HepG2 (cell line): Measurements from ENCODE around the gene TK1.

ENCODE experiments used
- ARHGAP35 ChIP-seq: sonication (generic); formaldehyde crosslinking; IDR thresholded peaks from 2 replicates; pipeline ENCODE4 v1.9.0; 2022; ENCODE audit warnings: mild to moderate bottlenecking, inconsistent platforms, moderate library complexity, missing genetic modification reagents, borderline replicate concordance
- CBX2 ChIP-seq, 2 experiments: fragments of 200-600 bp in 1 of 2; sonication (generic); formaldehyde crosslinking in 1 of 2; IDR thresholded peaks; 2 replicates each; pipeline versions ENCODE4 v1.7.0 to v1.8.1; 2018 to 2022; ENCODE audit warnings: low read depth in 2 of 2, low read length in 1 of 2, mild to moderate bottlenecking in 1 of 2, missing genetic modification reagents in 1 of 2
- CREB3 ChIP-seq: sonication (generic); formaldehyde crosslinking; IDR thresholded peaks from 2 replicates; pipeline ENCODE4 v1.5.0; 2020; ENCODE audit warnings: missing genetic modification reagents
- CTCF ChIP-seq: sonication (generic); formaldehyde crosslinking; IDR thresholded peaks from 2 replicates; pipeline ENCODE4 v1.5.0; 2020; ENCODE audit warnings: mild to moderate bottlenecking, missing genetic modification reagents, moderate library complexity
- FOXP1 ChIP-seq, 2 experiments: fragments of 450-650 bp in 1 of 2; IDR thresholded peaks; 2 replicates each; pipeline ENCODE4 v1.6.1; 2017 to 2018; ENCODE audit warnings: antibody characterized with exemption in 1 of 2
- KAT7 ChIP-seq: IDR thresholded peaks from 2 replicates; pipeline ENCODE4 v1.6.1; 2018; ENCODE audit warnings: borderline replicate concordance, missing compliant biosample characterization
- KLF13 ChIP-seq: sonication (generic); formaldehyde crosslinking; IDR thresholded peaks from 2 replicates; pipeline ENCODE4 v1.4.0; 2020; ENCODE audit warnings: mild to moderate bottlenecking, missing genetic modification reagents
- MZF1 ChIP-seq: sonication (generic); formaldehyde crosslinking; IDR thresholded peaks from 2 replicates; pipeline ENCODE4 v1.8.1; 2023; ENCODE audit warnings: mild to moderate bottlenecking, missing genetic modification reagents, borderline replicate concordance
- POLR2A ChIP-seq, 2 experiments: IDR thresholded peaks; 2 replicates each; pipeline ENCODE4 v1.6.1; 2011; ENCODE audit warnings: low read depth in 2 of 2, low read length in 2 of 2, mild to moderate bottlenecking in 1 of 2, moderate library complexity in 1 of 2; ENCODE audit not compliant: insufficient read depth in 1 of 2
- SIN3A ChIP-seq: IDR thresholded peaks from 2 replicates; pipeline ENCODE4 v1.6.1; 2011; ENCODE audit warnings: low read depth, mild to moderate bottlenecking, control low read depth, low read length, borderline replicate concordance
- ZFP41 ChIP-seq: sonication (generic); formaldehyde crosslinking; IDR thresholded peaks from 2 replicates; pipeline ENCODE4 v1.4.0; 2020; ENCODE audit warnings: mild to moderate bottlenecking, missing genetic modification reagents, borderline replicate concordance
- ZHX2 ChIP-seq, 2 experiments: sonication (generic) in 1 of 2; formaldehyde crosslinking in 1 of 2; IDR thresholded peaks; 2 replicates each; pipeline versions ENCODE4 v1.6.1 to v1.9.0; 2014 to 2022; ENCODE audit warnings: antibody characterized with exemption in 1 of 2, borderline replicate concordance in 1 of 2, inconsistent platforms in 1 of 2, low read depth in 1 of 2, missing genetic modification reagents in 1 of 2
- ZNF274 ChIP-seq: sonication (generic); formaldehyde crosslinking; IDR thresholded peaks from 2 replicates; pipeline ENCODE4 v1.5.1; 2020; ENCODE audit warnings: mild to moderate bottlenecking, missing genetic modification reagents
- TF ChIP-seq, protein P1 (sequence below): fragments of 450-650 bp; IDR thresholded peaks from 2 replicates; pipeline ENCODE4 v1.6.1; 2017; ENCODE audit warnings: mild to moderate bottlenecking

- TF ChIP-seq POLR2A (IDR thresholded peaks at IDR 0.05; ENCODE audit: insufficient read depth in 1 of 2, low read depth in 2 of 2, low read length in 2 of 2) (no peak), CTCF (CRISPR knock-in tag) (no peak), FOXP1 (IDR thresholded peaks at IDR 0.05) (no peak), FOXP1 (CRISPR knock-in tag; IDR thresholded peaks at IDR 0.05) (no peak), CREB3 (CRISPR knock-in tag) (no peak), KLF13 (CRISPR knock-in tag) (no peak), MZF1 (CRISPR knock-in tag) (no peak), ZNF274 (CRISPR knock-in tag) (no peak), ZHX2 (IDR thresholded peaks at IDR 0.05; ENCODE audit: low read depth) (no peak), ZHX2 (CRISPR knock-in tag; IDR thresholded peaks at IDR 0.05; ENCODE audit: borderline replicate concordance) (no peak), ZFP41 (CRISPR knock-in tag) (no peak), CBX2 (IDR thresholded peaks at IDR 0.05; ENCODE audit: low read depth, low read length) (no peak), CBX2 (CRISPR knock-in tag; IDR thresholded peaks at IDR 0.05; ENCODE audit: low read depth) (no peak), KAT7 (no peak), ARHGAP35 (CRISPR knock-in tag) (no peak), SIN3A (peak; percentile 54; the same call in 1 of the 2 replicates)
- TF ChIP-seq, protein P1, sequence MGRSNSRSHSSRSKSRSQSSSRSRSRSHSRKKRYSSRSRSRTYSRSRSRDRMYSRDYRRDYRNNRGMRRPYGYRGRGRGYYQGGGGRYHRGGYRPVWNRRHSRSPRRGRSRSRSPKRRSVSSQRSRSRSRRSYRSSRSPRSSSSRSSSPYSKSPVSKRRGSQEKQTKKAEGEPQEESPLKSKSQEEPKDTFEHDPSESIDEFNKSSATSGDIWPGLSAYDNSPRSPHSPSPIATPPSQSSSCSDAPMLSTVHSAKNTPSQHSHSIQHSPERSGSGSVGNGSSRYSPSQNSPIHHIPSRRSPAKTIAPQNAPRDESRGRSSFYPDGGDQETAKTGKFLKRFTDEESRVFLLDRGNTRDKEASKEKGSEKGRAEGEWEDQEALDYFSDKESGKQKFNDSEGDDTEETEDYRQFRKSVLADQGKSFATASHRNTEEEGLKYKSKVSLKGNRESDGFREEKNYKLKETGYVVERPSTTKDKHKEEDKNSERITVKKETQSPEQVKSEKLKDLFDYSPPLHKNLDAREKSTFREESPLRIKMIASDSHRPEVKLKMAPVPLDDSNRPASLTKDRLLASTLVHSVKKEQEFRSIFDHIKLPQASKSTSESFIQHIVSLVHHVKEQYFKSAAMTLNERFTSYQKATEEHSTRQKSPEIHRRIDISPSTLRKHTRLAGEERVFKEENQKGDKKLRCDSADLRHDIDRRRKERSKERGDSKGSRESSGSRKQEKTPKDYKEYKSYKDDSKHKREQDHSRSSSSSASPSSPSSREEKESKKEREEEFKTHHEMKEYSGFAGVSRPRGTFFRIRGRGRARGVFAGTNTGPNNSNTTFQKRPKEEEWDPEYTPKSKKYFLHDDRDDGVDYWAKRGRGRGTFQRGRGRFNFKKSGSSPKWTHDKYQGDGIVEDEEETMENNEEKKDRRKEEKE, result no peak
Observed at GRCh38 chr17:78142119-78142861, 44.6 kb downstream of the TK1 start.
